ENCODE results near the gene SLC8A1.

- no peak for TF ChIP-seq CTCF (IDR thresholded peaks at IDR 0.05)
- TF ChIP-seq EP300 (IDR thresholded peaks at IDR 0.05) = no peak
- no peak for TF ChIP-seq POLR2A (IDR thresholded peaks at IDR 0.05)
Measured at GRCh38 chr2:40165509-40165844, 286.4 kb downstream of the SLC8A1 start.
